Posterior cingulate gyrus (tissue), 11 donors: Measurements from ENCODE around the gene LAMC1.

Source experiments
- DNase-seq, 10 donors: peaks; one replicate each; pipeline versions ENCODE4 v3.0.0 to v3.0.0-alpha.2; 2020 to 2021; ENCODE audit warnings: mixed read lengths in 3 of 10
- intact Hi-C: fragments of 100-400 bp; cut with DNase I; formaldehyde crosslinking; loops from one replicate; pipeline ENCODE4 v1.15.1; 2023

The LAMC1 gene

DNA sequence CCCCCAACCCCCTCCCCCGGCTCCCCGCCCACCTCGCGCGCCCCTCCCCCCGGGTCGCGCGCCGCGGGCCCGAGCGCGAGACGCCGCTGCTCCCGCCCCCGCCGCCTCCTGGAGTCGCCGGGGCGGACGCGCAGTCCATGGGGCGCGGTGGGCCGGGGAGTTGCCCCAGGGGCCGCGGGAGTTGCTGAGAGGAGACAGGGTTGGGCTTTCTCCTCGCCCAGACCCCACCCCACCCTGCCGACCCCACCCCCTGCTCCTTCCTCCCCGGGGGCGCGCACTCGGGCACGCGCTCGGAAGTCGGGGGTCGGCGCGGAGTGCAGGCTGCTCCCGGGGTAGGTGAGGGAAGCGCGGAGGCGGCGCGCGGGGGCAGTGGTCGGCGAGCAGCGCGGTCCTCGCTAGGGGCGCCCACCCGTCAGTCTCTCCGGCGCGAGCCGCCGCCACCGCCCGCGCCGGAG, at the start of gene LAMC1:
Gene LAMC1, plus strand, starts transcription at position 275 of the 455 bp plus-strand sequence. CDS start 297 bp downstream, outside the sequence.
- DNase-seq, result peak; percentile 25 to 91 (median 40)
- intact Hi-C loops, result no loop called here

DNA sequence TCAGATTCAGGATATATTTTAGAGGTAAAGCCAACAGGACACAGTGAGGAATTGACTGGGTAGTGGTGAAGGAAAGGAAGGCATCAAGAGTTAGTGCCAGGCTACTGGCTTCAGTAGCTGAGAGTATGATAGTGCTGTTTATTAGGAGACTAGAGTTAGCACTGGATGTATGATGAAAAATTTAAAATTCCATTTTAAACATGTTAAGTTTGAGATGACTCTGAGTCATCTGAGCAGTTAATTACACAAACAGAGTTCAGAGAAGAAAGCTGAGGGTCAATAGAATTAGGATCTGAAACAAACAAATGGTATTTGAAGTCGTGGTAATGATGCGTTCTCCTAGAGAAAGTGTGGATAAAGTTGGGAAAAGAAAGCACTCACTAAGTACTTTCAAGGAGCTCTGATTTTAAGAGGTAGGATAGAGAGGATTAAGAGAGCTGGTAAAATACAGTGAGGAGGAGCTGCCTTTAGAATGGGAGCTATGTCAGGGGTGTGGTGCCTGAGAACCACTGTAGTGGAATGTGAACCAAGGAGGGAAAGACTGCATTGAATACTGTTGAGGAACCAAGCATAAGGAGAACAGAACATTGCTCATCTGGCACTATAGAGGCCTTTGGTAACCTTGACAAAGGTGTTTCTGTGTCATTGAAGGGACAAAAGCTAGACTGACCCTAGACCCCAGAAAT, 48.6 kb upstream of the LAMC1 start:
- no peak for DNase-seq
- intact Hi-C loops, result no loop called here

- intact Hi-C loops, result no loop called here
Observed at GRCh38 chr1:182977480-182977879, 45.7 kb upstream of the LAMC1 start.

GRCh38 chr1:182978151-182978853, 44.9 kb upstream of the LAMC1 start:
- intact Hi-C loops, result no loop called here
- no peak for DNase-seq

More at GRCh38 chr1:182977480-182977879, 45.7 kb upstream of the LAMC1 start:
- no peak for DNase-seq

DNA sequence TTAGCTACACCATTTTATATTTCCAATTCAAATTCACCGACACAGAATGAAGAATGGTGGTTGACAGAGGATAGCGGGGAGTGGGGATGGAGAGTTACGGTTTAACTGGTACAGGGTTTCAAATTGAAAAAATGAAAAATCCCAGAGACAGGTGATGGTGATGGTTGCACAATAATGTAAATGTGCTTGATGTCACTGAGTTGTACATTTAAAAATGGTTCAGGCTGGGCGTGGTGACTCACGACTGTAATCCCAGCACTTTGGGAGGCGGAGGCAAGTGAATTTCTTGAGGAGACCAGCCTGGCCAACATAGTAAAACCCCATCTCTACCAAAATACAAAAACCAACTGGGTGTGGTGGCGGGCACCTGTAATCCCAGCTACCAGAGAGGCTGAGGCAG, 39.1 kb upstream of the LAMC1 start:
- intact Hi-C loops, result no loop called here
- DNase-seq, result no peak

- intact Hi-C loops, result no loop called here
- no peak for DNase-seq
Observed at GRCh38 chr1:182984621-182985020, 38.6 kb upstream of the LAMC1 start.

DNA sequence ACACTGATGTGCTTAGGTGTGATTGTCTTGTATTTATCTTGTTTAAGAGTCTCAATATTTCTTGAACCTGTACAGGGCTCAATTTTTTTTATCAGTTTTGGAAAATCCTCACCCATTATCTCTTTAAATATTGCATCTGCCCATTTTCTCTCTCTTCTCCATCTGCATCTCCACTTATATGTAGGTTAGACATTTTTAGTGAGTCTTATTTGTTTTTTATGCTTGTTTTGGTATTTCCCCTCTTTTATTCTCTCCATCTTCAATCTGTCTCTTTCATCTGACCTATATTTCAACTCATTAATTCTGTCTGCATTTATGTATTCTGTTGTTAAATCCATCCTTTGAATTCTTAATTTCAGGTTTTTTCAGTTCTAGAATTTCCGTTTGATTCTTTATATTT, 37.3 kb upstream of the LAMC1 start:
- intact Hi-C loops, result no loop called here
- no peak for DNase-seq

- DNase-seq, result no peak
- intact Hi-C loops, result no loop called here
Observed at GRCh38 chr1:182990413-182991144, 32.6 kb upstream of the LAMC1 start.

- intact Hi-C loops, result no loop called here
- no peak for DNase-seq
Observed at GRCh38 chr1:182993746-182994145, 29.5 kb upstream of the LAMC1 start.

- DNase-seq, result no peak
- intact Hi-C loops, result no loop called here
Observed at GRCh38 chr1:182995894-182996293, 27.3 kb upstream of the LAMC1 start.

DNA sequence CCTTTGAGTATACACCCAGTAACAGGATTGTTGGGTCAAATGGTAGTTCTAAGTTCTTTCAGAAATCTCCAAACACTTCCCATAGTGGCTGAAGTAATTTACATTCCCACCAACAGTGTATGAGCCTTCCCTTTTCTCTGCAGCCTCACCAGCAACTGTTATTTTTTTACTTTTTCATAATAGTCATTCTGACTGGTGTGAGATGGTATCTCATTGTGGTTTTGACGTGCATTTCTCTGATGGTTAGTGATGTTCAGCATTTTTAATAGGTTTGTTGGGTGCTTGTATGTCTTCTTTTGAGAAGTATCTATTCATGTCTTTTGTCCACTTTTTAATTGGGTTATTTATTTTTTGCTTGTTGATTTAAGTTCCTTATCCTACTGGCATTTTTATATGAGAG, 26.4 kb upstream of the LAMC1 start:
- DNase-seq, result no peak
- intact Hi-C loops, result no loop called here

DNA sequence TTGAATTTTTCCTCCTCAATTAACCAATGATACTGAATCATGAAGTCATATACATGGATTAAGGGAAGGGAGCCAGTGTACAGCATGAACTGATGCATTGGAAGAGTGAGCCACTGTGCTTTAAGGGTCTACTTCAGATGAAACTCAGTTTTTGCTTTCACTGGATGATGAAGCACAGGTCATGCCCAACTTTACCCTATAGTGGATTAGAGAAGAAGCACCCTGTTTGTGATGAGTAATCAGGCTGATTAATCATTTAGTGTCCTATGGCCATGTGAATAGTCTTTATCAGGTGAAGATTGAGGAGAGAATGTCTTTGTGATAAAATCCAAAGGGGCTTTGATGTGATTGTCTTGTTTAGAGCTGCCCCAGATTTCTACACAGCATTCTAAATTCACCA, 24.7 kb upstream of the LAMC1 start:
- DNase-seq, result no peak
- intact Hi-C loops, result no loop called here

DNA sequence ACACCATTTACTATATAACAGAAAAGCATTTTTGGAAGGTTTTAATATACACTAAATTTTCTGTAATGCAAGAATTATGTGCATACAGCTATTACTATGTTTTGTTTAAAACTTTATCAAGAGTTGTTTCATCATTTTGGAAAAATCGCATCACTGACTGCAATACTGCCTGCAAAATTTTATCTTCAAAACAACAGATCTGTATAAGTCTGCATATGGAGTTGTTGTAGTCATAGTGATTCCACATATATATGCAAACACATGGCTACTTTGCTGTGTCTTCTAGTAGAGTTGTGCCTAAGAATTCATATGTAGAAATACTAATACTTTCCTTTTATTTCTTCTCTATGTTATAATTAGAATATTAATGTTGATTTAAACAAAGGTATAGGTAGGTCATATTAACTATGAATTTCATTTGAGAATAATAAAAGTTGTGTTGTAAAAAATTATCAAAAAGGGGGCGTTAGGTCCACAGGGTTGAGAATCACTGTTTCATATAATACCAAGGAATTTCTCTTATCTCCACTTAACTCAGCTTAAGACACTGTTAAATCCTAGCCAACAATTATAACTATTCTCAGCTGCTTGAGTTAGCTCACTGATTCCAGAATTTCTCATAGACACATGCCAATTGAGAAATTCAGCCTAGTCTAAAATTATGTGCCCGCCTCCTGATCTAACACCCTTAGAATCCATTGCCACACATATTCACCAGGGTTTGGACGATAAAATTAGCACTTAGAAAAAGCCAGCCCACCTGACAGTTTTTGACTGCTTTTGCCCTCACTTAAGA, 22.9 kb upstream of the LAMC1 start:
- intact Hi-C loops, result no loop called here

DNA sequence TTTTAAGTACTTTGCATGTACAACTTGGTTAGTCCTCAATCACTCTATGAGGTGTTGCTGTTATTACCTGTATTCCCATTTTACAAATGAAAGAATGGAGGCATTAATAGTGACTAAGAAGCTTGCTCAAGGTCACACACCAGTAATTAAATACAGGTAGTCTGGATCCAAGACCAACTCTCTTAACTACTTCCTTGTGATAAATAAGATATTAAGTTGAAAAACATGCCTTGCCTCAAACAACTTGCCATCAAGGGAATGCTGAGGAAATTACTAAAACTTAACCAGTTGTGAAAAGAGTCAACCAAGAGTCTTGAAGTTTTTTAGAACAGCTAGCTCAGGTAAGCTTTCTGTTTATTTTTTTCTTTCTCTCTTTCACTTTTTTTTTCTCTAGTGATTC, 21.0 kb upstream of the LAMC1 start:
- intact Hi-C loops, result no loop called here
- DNase-seq, result no peak

More for the DNA sequence above, 22.9 kb upstream of the LAMC1 start:
- DNase-seq, result no peak

DNA sequence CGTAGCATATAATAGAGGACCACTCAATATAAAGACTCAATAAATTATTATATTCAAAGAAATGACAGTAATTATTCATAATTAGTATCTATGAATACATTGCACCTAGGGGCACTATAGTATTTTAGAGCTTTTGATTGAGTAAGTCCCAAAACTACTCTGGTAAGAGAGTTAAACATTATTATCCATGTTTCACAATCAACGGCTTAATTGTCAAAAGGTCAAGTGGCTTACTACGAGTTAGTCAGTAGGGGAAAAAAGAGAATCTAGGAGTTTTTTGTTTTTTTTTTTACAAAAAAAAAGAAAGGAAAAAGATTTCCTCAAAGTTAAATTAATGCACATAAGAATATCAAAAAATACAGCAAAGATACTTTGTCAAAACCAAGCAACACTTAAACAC, 20.4 kb upstream of the LAMC1 start:
- intact Hi-C loops, result no loop called here
- DNase-seq, result no peak

DNA sequence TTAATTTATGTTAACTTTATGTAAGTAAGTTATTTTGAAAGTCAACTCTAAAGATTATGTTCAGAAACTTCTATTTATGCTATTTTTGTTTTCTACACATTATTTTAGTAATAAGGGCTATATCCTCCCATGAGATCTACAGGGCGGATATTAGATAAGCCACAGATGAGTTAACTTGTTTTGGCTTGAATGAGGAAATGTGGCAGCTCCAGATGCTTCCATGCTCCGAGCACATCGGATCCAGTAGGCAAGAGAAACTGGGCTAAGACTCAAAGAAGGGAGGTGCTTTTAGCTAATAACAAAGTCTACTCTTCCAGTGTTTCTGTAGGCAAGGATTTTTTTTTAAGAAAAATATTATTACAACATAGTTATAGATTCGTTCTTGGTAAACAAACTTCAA, 20.0 kb upstream of the LAMC1 start:
- no peak for DNase-seq
- intact Hi-C loops, result no loop called here

GRCh38 chr1:183004141-183004540, 19.1 kb upstream of the LAMC1 start:
- DNase-seq, result no peak
- intact Hi-C loops, result no loop called here

GRCh38 chr1:183011859-183012258, 11.4 kb upstream of the LAMC1 start:
- DNase-seq, result no peak
- intact Hi-C loops, result no loop called here

GRCh38 chr1:183012301-183012994, 10.8 kb upstream of the LAMC1 start:
- intact Hi-C loops, result no loop called here
- DNase-seq, result no peak

- intact Hi-C loops, result no loop called here
Observed at GRCh38 chr1:183019139-183019740, 4.0 kb upstream of the LAMC1 start.

More at GRCh38 chr1:183019139-183019740, 4.0 kb upstream of the LAMC1 start:
- DNase-seq, result no peak
